Measurements from ENCODE around the gene TNIK. TPM values are rescaled to one million over a fixed set of nuclear protein-coding genes. Genes with fewer than 3 reads are reported as not detected.

Gene TNIK
- total RNA-seq, 1 donor from 2014 or later: 2.5 TPM

GRCh38 chr3:171132873-171133272 lies 327.3 kb downstream of the TNIK start:
- Mint-ChIP-seq H3K27me3 (no peaks in the 10 kb centered on the region), H3K9me3 (no peaks in the 10 kb centered on the region), H3K36me3 (ENCODE audit: low read depth) (no peaks in the 10 kb centered on the region), H3K4me1 (no peaks in the 10 kb centered on the region), H3K27ac (no peak overlapping the region), H3K4me3 (no peak overlapping the region)
- ChIA-PET POLR2A (no interaction called here), CTCF (no interaction called here)
- TF ChIP-seq, protein P1, sequence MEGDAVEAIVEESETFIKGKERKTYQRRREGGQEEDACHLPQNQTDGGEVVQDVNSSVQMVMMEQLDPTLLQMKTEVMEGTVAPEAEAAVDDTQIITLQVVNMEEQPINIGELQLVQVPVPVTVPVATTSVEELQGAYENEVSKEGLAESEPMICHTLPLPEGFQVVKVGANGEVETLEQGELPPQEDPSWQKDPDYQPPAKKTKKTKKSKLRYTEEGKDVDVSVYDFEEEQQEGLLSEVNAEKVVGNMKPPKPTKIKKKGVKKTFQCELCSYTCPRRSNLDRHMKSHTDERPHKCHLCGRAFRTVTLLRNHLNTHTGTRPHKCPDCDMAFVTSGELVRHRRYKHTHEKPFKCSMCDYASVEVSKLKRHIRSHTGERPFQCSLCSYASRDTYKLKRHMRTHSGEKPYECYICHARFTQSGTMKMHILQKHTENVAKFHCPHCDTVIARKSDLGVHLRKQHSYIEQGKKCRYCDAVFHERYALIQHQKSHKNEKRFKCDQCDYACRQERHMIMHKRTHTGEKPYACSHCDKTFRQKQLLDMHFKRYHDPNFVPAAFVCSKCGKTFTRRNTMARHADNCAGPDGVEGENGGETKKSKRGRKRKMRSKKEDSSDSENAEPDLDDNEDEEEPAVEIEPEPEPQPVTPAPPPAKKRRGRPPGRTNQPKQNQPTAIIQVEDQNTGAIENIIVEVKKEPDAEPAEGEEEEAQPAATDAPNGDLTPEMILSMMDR (IDR thresholded peaks at IDR 0.05): no peak
- intact Hi-C loops (cut with micrococcal nuclease): no loop called here
- no peak for ATAC-seq (ENCODE audit: low read depth)
- no peak for DNase-seq

DNA sequence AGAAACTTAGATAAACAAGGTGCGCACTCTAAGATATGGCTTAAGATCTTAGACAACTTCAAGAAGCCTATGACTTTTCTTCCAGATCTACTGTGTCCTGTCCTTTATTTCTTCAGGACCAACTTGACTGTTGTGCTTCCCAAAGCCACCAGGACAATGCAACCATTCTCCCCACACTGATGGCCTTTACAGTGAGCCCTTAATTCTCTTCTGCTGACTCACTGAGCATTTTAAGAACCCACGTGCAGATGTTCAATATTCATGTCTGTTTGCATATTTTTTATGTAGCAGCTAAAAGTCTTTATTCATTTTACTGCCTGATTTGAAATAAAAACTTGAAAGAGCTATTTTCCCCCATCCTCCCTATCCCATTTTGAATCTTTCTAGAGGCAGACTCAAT lies 330.4 kb downstream of the TNIK start:
- Mint-ChIP-seq H3K4me1 (no peaks in the 10 kb centered on the region), H3K4me3 (no peak overlapping the region), H3K9me3 (no peaks in the 10 kb centered on the region), H3K27ac (no peak overlapping the region), H3K36me3 (ENCODE audit: low read depth) (no peaks in the 10 kb centered on the region), H3K27me3 (no peaks in the 10 kb centered on the region)
- DNase-seq (no peak), ATAC-seq (ENCODE audit: low read depth) (no peak)
- intact Hi-C loops (cut with micrococcal nuclease): no loop called here
- TF ChIP-seq, protein P1 (IDR thresholded peaks at IDR 0.05): no peak
- CTCF ChIA-PET: no interaction called here
- POLR2A ChIA-PET: no interaction called here

- POLR2A ChIA-PET: no interaction called here
- Mint-ChIP-seq H3K4me3 (no peak overlapping the region), H3K27me3 (no peaks in the 10 kb centered on the region), H3K4me1 (no peaks in the 10 kb centered on the region), H3K36me3 (ENCODE audit: low read depth) (no peaks in the 10 kb centered on the region), H3K9me3 (no peaks in the 10 kb centered on the region), H3K27ac (no peak overlapping the region)
- no peak for DNase-seq
- intact Hi-C loops (cut with micrococcal nuclease): no loop called here
- CTCF ChIA-PET: no interaction called here
- ATAC-seq (ENCODE audit: low read depth): no peak
- TF ChIP-seq, protein P1 (IDR thresholded peaks at IDR 0.05): no peak
Observed at GRCh38 chr3:171127611-171128010, 332.6 kb downstream of the TNIK start.

- CTCF ChIA-PET: no interaction called here
- no peak for ATAC-seq (ENCODE audit: low read depth)
- H3K36me3 Mint-ChIP-seq (ENCODE audit: low read depth): no peaks in the 10 kb centered on the region
- POLR2A ChIA-PET: no interaction called here
- TF ChIP-seq, protein P1 (IDR thresholded peaks at IDR 0.05): no peak
- no peak overlapping the region for H3K27ac Mint-ChIP-seq
- H3K27me3 Mint-ChIP-seq: no peaks in the 10 kb centered on the region
- H3K4me3 Mint-ChIP-seq: no peak overlapping the region
- H3K4me1 Mint-ChIP-seq: no peaks in the 10 kb centered on the region
- no peaks in the 10 kb centered on the region for H3K9me3 Mint-ChIP-seq
- intact Hi-C loops (cut with micrococcal nuclease): no loop called here
- no peak for DNase-seq
Observed at GRCh38 chr3:171126478-171127209, 333.6 kb downstream of the TNIK start.

GRCh38 chr3:171125010-171125409 lies 335.2 kb downstream of the TNIK start:
- no peaks in the 10 kb centered on the region for H3K4me1 Mint-ChIP-seq
- ChIA-PET POLR2A (no interaction called here), CTCF (no interaction called here)
- DNase-seq (no peak), ATAC-seq (ENCODE audit: low read depth) (no peak)
- no peaks in the 10 kb centered on the region for H3K36me3 Mint-ChIP-seq (ENCODE audit: low read depth)
- H3K4me3 Mint-ChIP-seq: no peak overlapping the region
- TF ChIP-seq, protein P1 (IDR thresholded peaks at IDR 0.05): no peak
- intact Hi-C loops (cut with micrococcal nuclease): no loop called here
- H3K27ac Mint-ChIP-seq: no peak overlapping the region
- no peaks in the 10 kb centered on the region for H3K27me3 Mint-ChIP-seq
- H3K9me3 Mint-ChIP-seq: no peaks in the 10 kb centered on the region
